Body of pancreas (tissue), 4 donors: Measurements from ENCODE around the gene ARHGEF4. TPM values are rescaled to one million over a fixed set of nuclear protein-coding genes. Genes with fewer than 3 reads are reported as not detected.

Experiments
- ATAC-seq: fragments of 150-250 bp; one replicate; pipeline ENCODE4 v1.9.1; 2016
- DNase-seq, 4 donors: peaks; one replicate each; pipeline ENCODE4 v3.0.0-alpha.2; 2019
- H3K27ac ChIP-seq, 4 donors: fragments of 200-600 bp; sonication (generic); 1 replicate in 3 of 4; 2 replicates in 1 of 4; pipeline versions ENCODE4 v1.5.1 to v1.6.1; 2016 to 2019; ENCODE audit warnings: mild to moderate bottlenecking in 1 of 4, mixed read lengths in 1 of 4, moderate library complexity in 1 of 4
- H3K27me3 ChIP-seq, 2 donors: fragments of 200-600 bp; sonication (generic); one replicate each; pipeline ENCODE4 v1.6.0; 2016; ENCODE audit warnings: mild to moderate bottlenecking in 1 of 2
- H3K36me3 ChIP-seq, 2 donors: fragments of 200-600 bp; sonication (generic); replicated peaks in 1 of 2; 2 replicates each; pipeline ENCODE4 v1.5.1; 2016; ENCODE audit warnings: low read depth in 2 of 2; ENCODE audit not compliant: insufficient read depth in 1 of 2
- H3K4me1 ChIP-seq: fragments of 200-600 bp; sonication (generic); one replicate; pipeline ENCODE4 v1.6.0; 2016
- H3K4me3 ChIP-seq, 2 donors: fragments of 200-600 bp; sonication (generic); 1 replicate in 1 of 2; 2 replicates in 1 of 2; pipeline ENCODE4 v1.5.1; 2016 to 2019
- H3K9me3 ChIP-seq, 3 donors: fragments of 200-600 bp; sonication (generic); 1 replicate in 2 of 3; 2 replicates in 1 of 3; pipeline ENCODE4 v1.5.1; 2016
- POLR2A ChIP-seq, 3 donors: fragments of 450-650 bp; IDR thresholded peaks; one replicate each; pipeline ENCODE4 v1.6.1; 2016; ENCODE audit warnings: antibody characterized with exemption in 3 of 3, mild to moderate bottlenecking in 2 of 3
- WGBS, 2 donors: methylation state at CpG; one replicate each; pipeline ENCODE4 v1.1.5; 2017; 5-methylcytosine and 5-hydroxymethylcytosine counted together
- intact Hi-C: fragments of 100-400 bp; cut with DNase I; formaldehyde crosslinking; loops from one replicate; pipeline ENCODE4 v1.15.1; 2023
- total RNA-seq, 2 donors: library from RNA; depleted of rRNA; stranded (reverse); fragments of >200 nt; gene quantifications; one replicate each; pipeline ENCODE4 v1.1.0, GENCODE V29; 2016
- TF ChIP-seq, protein P1 (sequence below), 7 experiments: fragments of 450-650 bp in 4 of 7; fragments of 200-600 bp in 3 of 7; sonication (generic) in 3 of 7; IDR thresholded peaks; one replicate each; pipeline ENCODE4 v1.5.1; 2016 to 2019; ENCODE audit warnings: antibody characterized with exemption in 7 of 7

ARHGEF4 gene
- total RNA-seq, 2 donors from 2014 or later, result 28.8 to 39.9 TPM

DNA sequence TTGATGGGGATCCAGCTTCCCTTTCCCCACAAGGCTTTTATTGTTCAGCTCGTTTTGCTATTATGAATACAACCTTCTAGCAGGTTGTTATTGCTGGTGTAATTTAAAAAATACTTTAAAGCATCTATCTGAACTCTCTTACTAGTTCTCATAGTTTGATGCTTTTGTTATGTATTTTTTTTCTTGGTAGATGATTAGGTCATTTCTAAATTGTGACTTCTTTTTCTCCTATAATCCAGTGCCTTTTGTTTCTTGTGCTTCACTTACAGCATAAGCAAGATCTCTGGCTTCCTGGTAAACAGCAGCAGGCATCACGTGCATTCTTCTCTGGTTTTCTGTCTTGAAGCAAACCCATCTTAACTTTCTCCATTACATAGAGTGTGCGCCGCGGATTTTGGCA is 160.5 kb downstream of the ARHGEF4 start:
- H3K27me3 ChIP-seq, result no peaks in the 10 kb centered on the region
- 69 to 82% methylated on average over 5 of the region's 5 CpGs for WGBS, 2 donors
- H3K4me1 ChIP-seq, result no peaks in the 10 kb centered on the region
- DNase-seq (no peak), ATAC-seq (no peak)
- intact Hi-C loops, result no loop called here
- no peak for TF ChIP-seq POLR2A (IDR thresholded peaks at IDR 0.05)
- TF ChIP-seq, protein P1, sequence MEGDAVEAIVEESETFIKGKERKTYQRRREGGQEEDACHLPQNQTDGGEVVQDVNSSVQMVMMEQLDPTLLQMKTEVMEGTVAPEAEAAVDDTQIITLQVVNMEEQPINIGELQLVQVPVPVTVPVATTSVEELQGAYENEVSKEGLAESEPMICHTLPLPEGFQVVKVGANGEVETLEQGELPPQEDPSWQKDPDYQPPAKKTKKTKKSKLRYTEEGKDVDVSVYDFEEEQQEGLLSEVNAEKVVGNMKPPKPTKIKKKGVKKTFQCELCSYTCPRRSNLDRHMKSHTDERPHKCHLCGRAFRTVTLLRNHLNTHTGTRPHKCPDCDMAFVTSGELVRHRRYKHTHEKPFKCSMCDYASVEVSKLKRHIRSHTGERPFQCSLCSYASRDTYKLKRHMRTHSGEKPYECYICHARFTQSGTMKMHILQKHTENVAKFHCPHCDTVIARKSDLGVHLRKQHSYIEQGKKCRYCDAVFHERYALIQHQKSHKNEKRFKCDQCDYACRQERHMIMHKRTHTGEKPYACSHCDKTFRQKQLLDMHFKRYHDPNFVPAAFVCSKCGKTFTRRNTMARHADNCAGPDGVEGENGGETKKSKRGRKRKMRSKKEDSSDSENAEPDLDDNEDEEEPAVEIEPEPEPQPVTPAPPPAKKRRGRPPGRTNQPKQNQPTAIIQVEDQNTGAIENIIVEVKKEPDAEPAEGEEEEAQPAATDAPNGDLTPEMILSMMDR (IDR thresholded peaks at IDR 0.05), result no peak
- no peak overlapping the region for H3K4me3 ChIP-seq
- no peak overlapping the region for H3K27ac ChIP-seq
- no peaks in the 10 kb centered on the region for H3K9me3 ChIP-seq
- no peaks in the 10 kb centered on the region for H3K36me3 ChIP-seq

DNA sequence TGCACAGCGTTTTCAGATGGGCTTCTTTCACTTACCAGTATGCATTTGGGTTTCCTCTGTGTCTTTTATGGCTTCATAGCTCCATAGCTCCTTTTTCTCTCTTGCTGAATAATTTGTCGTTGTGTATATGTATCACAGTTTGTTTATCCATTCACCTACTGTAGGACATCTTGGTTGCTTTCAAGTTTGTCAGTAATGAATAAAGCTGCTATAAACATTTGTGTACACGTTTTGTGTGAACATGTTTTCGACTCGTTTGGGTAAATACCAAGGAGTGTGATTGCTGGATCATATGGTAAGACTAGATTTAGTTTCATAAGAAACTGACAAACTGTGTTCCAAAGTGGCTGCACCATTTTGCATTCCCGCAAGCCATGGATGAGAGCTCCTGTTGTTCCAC is 161.8 kb downstream of the ARHGEF4 start:
- H3K9me3 ChIP-seq, result no peaks in the 10 kb centered on the region
- H3K36me3 ChIP-seq, result no peaks in the 10 kb centered on the region
- ATAC-seq (no peak), DNase-seq (no peak)
- intact Hi-C loops, result no loop called here
- no peaks in the 10 kb centered on the region for H3K27me3 ChIP-seq
- TF ChIP-seq POLR2A (IDR thresholded peaks at IDR 0.05), result no peak
- TF ChIP-seq, protein P1 (IDR thresholded peaks at IDR 0.05), result no peak
- H3K27ac ChIP-seq, result no peak overlapping the region
- no peaks in the 10 kb centered on the region for H3K4me1 ChIP-seq
- no peak overlapping the region for H3K4me3 ChIP-seq
- 75 to 77% methylated on average over 6 of the region's 6 CpGs for WGBS, 2 donors

DNA sequence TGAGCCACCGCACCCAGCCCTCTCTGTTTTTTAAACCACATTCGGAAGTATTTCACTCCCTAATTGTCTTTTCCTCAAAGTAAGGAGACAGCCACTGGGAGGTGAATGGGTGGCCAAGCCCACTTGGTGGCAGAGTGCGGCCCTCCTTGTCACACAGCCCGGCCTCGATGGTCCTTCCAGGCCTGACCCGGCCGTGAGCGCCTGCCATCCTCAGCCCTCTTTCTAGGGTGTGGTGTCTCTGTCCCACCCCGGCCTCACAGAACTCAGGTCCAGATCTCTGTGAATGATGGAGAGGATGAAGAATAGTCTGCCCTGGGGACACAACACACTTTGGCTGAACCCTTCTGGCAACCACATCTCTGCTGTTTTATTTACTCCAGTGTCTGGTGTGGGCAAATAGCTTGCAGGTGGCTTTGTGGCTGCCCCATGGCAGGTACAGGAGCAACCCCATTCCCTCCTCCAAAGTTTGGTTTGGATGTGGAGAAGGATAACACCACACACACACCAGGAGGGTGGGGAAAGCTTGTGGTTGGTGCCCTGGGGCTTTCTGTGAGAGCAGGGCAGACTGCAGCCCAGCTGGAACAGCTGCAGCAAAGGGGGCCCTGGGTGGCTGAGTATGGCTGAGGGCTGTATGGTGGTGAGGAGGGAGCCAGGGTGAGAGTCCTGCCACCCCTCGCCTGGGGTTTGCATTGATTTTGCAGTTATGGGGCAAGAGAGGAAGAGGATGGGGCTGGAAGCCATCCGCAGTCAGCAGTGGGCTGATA is 167.9 kb downstream of the ARHGEF4 start:
- Histone ChIP-seq H3K27me3 (no peaks in the 10 kb centered on the region), H3K4me1 (no peaks in the 10 kb centered on the region), H3K27ac (no peak overlapping the region), H3K4me3 (no peak overlapping the region), H3K36me3 (no peaks in the 10 kb centered on the region), H3K9me3 (no peaks in the 10 kb centered on the region)
- no peak for DNase-seq
- no peak for ATAC-seq
- 90 to 91% methylated on average over 10 to 11 of the region's 11 CpGs for WGBS, 2 donors
- intact Hi-C loops, result no loop called here
- TF ChIP-seq, protein P1 (IDR thresholded peaks at IDR 0.05), result no peak
- TF ChIP-seq POLR2A (IDR thresholded peaks at IDR 0.05), result no peak

DNA sequence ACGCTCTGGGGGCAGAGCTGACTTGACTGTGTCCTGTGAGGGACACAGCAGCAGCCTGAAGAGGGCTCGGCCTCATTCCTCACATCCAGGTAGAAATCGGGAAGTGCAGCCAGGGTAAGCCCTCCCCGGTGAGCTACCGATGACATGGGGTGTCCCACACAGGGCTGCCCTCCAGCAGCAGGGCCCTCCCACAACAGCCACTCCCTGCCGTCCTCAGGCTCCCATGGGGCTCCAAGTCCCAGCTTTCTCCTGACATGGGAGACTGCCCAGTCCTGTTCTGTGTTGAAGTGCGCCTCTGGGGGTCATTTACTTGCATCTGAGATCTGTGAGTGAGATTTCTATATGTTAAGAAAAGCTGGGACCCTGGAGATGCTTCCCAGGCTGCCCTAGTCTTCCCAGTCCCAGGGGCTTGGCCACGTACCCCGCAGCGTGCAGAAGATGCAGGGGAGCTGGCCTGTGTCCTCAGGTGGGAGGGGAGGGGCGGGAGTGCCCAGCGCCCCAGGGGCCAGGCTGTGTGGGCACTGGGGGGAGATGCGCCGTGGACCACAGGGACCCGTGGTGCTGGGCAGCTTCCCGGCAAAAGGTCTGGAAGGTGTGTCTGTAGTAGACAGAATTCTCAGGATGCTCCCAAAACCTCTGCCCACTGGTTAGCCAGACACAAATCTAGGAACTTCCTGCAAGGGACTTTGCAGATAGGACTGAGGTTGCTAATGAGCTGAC is 168.7 kb downstream of the ARHGEF4 start:
- TF ChIP-seq, protein P1 (IDR thresholded peaks at IDR 0.05), result no peak
- TF ChIP-seq POLR2A (IDR thresholded peaks at IDR 0.05), result no peak
- H3K4me1 ChIP-seq, result no peaks in the 10 kb centered on the region
- H3K27ac ChIP-seq, result no peak overlapping the region
- H3K27me3 ChIP-seq, result no peaks in the 10 kb centered on the region
- intact Hi-C loops, result no loop called here
- DNase-seq, result no peak
- 84 to 91% methylated on average over 11 to 16 of the region's 16 CpGs for WGBS, 2 donors
- no peaks in the 10 kb centered on the region for H3K9me3 ChIP-seq
- no peak overlapping the region for H3K4me3 ChIP-seq
- no peaks in the 10 kb centered on the region for H3K36me3 ChIP-seq
- ATAC-seq, result no peak
